Stimulated activated CD4-positive, alpha-beta T cell treated with anti-CD3 and anti-CD28 coated beads, Interleukin-2, amount 100 ng/mL, for 4 hours (primary cell): Measurements from ENCODE around the gene PAPOLA.
"Not testable (repeated sequence)": the region's sequence is repeated elsewhere in the genome, so short reads cannot be mapped to it uniquely, and the experiment has no call there.

Experiments
- DNase-seq: peaks from one replicate; pipeline ENCODE4 v3.0.0-alpha.2; 2020; ENCODE audit warnings: low read depth

The PAPOLA gene

DNA sequence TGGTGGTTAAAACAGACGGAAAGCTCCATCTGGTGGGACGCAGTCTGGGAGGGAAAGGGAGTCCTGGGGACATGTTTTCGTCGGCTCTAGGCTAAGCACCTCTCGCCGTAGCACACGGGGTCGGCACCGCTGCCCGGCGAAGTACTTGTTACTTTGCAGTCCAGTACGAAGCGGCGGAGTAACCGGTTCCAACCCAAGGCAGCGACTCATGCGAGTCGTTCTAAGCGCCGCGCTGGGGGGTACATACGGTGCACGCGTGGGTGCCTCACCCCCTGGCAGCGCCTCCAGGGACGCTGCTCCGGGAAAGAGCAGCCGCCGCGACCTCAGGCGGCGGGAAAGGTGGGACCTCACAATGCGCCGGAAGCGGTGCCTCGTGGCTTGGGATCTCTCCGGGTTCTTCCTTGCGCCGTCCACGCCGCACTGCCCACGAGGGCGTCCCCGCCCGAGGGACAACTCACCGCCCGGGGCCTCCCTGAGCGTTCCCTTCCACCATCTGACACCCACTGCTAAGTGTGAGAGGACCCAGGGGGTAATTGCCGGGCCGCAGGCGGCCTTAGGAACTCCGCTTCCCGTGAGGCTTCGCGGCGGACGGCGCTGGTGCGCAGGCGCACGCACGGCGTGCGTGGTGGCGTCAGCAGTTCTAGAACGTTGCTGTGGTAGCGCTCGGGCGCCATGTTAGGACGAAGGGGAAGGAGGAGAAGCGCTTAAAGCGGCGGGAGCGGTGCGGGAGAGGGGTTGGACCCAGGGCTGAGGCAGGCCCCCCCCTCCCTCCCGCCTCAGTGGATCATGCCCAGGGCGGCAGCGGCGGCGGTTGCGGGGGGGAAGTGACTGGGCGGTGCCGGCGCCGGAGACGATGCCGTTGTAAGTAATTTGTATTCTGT lies at the start of gene PAPOLA:
Gene PAPOLA (plus strand): TSS at position 643 of the 881 bp plus-strand sequence. CDS start 211 bp downstream, at position 854.
- peak; percentile 93 for DNase-seq

- DNase-seq = no peak
Observed at GRCh38 chr14:96452684-96453083, 49.5 kb upstream of the PAPOLA start.

DNA sequence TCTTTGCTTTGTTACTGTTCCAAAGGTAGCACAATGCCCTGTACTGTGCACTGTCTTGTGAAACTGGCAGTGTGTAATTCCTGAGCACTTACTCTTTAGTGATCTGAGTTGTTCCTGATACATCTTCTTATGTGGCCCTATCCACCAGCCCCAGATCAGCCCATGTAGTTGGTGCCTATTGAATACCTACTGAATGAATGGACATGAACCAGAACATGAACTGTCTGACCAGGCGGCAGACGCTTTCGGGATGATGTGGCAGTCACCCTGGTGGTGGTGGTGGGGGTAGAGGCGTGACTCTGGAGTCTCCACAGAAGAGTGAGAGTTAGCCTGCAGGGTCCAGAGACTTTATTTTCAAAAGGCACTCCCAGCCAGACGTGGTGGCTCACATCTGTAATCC lies 46.6 kb upstream of the PAPOLA start:
- no peak for DNase-seq

DNA sequence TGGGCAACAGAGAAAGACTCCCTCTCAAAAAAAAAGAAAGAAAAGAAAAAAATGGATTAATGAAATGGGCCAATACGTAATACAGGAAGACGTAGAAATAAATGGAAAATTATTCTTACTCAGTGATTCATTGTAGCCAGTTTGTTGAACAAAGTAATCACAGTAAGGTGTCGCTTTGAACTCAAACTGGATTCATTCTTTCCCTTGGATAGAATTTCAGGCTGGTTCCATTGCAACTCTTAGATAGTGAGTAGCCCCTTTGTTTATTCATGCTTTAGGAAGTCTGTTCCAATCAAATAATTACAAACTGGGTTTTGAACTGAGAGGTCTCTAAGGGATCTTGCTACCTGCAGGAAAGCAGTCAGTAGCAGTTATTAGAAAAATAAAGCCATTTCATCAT lies 42.3 kb upstream of the PAPOLA start:
- no peak for DNase-seq

GRCh38 chr14:96461950-96462798 lies 40.0 kb upstream of the PAPOLA start:
- DNase-seq = no peak

DNA sequence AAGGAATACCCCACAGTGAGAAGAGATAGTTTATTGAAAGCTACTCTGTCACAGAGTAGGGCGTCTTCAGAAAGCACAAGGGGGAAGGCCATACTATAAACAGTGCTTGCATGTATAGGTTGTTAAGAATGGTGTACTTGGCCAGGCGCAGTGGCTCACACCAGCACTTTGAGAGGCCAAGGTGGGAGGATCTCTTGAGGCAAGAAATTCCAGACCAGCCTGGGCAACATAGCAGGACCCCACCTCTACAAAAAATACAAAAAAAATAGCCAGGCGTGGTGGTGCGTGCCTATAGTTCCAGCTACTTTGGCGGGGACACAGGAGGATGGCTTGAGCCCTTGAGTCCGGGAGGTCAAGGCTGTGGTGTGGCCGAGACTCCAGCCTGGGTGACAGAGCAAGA lies 38.0 kb upstream of the PAPOLA start:
- DNase-seq = no peak

DNA sequence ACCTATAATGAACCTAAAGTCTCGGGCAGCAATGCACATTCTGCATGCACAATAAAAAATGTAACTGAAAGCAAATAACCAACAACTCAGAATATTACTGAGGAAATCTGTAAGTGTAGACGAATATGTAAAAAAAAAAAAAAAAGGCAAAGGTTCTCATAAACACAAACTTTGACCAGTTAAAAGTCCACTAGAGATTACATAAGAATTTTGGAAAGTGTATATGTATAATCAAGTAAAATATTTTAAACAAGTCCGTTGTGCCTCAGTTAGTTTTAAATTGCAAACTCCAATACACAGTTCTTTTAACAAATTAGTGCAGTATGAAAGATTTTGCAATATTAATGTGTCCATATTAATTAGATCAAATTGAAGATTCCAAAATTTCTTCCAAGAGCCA lies 35.3 kb upstream of the PAPOLA start:
- DNase-seq = no peak

GRCh38 chr14:96470331-96470730 lies 31.9 kb upstream of the PAPOLA start:
- DNase-seq = no peak

DNA sequence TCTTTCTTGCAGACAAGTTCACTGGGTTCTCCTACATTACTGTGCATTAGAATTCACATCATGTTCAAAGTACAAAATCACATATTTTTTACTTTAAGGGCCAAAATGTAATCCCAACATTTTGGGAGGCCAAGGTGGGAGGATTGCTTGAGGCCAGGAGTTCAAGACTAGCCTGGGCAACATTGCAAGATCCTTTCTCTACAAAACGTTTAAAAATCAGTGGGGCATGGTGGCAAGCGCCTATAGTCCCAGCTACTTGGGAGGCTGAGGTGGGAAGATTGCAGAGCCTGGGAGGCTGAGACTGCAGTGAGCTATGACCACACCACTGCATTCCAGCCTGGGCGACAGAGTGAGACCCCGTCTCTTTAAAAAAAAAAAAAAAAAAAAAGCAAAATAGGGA lies 31.2 kb upstream of the PAPOLA start:
- DNase-seq = not testable (repeated sequence)

DNA sequence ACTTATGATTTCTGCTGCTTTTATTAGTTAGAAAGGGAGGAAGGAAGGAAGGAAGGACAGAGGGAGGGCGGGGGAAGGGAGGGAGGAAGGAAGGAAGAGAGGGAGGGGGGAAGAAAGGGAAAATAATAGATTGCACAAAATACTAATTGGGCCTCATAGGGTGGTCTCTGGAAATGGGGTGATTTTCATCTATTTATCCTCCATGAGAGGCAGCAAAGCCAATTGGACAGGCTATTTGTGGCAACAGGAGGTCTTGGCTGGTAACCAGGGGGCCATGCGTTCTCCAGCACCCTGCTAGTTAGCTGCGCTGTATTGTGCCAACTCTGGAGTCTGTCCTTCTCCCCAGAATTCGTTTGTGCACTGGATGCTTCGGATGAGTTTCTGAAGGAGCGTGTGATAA lies 24.1 kb upstream of the PAPOLA start:
- no peak for DNase-seq

DNA sequence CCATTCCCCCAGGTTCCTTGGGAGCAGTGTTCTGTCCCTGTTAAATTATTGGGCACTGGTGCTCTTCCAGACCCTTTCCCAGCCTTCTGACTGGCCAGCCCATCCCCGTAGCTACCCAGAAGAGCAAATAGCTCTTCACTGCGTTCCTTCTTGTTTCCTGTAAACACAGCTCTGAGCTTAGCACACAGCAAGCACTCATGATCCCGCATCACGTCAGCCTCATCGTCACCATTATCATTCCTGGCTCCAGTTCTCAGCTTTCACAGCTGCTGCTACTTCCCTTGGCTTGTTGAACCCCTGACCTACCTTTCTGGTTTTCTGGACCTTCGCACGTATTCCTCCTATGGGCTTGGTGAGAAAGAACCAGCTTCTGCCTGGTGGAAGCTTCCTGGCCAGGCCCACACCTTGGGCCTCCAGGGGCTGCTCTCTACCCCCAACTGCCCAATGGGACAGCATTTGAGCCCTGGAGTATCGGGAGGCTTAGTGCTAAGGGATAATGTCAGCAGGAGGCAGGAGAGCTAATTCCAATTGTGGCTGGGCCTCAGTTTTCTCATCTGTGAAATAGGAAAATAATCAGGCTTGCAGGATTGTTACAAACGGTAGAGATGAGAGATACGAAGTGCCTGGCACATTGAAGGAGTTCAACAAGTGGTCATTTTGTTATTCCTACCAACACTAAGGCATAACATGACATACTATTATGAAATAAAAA lies 22.6 kb upstream of the PAPOLA start:
- DNase-seq = no peak

- no peak for DNase-seq
Observed at GRCh38 chr14:96481731-96482314, 20.4 kb upstream of the PAPOLA start.

- no peak for DNase-seq
Observed at GRCh38 chr14:96482986-96483385, 19.2 kb upstream of the PAPOLA start.

GRCh38 chr14:96484399-96484798 lies 17.8 kb upstream of the PAPOLA start:
- DNase-seq = no peak

- no peak for DNase-seq
Observed at GRCh38 chr14:96486705-96487104, 15.5 kb upstream of the PAPOLA start.

GRCh38 chr14:96489327-96489726 lies 12.9 kb upstream of the PAPOLA start:
- no peak for DNase-seq

DNA sequence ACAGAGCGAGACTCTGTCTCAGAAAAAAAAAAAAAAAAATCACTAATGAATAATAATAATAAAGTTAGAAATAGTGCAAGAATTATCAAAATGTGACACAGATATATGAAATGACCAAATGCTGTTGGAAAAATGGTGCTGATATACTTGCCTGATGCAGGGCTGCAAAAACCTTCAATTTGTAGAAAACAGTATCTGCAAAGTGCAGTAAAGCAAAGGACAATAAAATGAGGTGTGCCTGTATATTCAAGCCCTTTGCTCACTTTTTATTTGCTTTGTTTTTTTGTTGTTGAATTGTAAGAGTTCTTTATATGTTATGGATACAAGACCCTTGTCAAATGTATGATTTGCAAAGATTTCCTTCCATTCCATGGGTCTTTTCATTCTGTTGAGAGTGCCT lies 9.0 kb upstream of the PAPOLA start:
- no peak for DNase-seq

DNA sequence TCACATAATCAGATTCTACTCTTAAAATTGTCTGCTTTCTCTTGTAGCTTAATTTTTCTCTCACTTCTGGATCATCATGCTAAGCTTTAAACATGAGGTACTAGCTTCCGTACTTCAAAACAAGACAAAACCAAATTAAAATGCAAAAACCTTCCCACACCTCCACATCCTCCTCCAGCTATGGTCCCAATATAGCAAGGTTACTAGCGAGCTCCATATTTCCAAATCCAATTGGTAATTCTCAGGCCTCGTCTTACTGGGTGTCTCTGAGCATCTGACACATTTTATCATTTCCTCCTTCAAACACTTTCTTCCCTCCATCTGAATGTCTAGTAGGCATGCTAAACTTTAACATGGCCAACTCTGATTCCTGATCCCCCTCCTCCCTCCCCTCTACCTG lies 7.9 kb upstream of the PAPOLA start:
- no peak for DNase-seq

DNA sequence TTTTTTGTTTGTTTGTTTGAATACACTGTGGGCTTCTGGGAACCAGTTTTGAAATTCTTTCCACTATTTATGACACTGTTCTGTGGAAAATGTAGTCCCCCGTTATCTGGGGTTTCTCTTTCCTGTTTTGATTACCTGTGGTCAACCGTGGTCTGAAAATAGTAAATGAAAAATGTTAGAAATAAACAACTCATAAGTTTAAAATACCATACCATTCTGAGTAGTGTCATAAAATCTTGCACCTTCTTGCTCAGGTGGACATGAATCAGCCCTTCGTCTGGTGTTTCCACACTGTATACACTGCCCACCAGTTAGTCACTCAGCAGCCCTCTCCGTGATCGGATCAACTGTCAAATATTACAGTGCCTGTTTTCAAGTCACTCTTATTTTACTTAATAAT lies 5.1 kb upstream of the PAPOLA start:
- DNase-seq = no peak

- DNase-seq = no peak
Observed at GRCh38 chr14:96497586-96497985, 4.6 kb upstream of the PAPOLA start.

DNA sequence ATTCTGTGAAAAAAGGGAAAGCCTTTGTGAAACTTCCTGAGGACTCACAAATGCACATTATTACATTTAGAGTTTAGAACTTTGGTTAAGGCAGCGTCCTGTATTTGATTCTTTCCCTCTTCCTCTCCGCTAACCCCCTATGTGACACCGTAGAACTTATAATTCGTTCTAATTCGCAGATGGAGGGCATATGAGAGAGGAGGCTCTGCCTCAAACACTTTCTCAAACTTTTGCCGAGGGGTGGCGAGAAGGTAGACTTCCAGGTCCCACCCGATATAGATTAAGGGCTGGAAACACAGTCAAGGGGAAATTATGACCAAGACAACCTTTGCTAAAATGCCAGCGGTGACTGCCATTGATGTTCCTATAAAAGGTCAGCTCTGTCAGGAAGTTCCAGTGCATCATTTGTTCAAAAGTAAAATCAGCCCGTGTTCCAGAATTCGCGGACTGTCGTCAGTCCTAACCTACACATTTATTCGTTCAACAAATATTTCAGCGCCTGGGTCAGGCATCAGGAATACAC lies 904 bp upstream of the PAPOLA start:
- peak; percentile 3 for DNase-seq
